OCI-LY7 (cell line): ENCODE measurements around the gene LACC1.

ENCODE experiments used
- CTCF ChIP-seq: fragments of 200-600 bp; sonication (generic); conservative IDR thresholded peaks from 2 replicates; pipeline ENCODE4 v1.5.1; 2014; ENCODE audit warnings: mild to moderate bottlenecking, antibody characterized with exemption, low read length, moderate library complexity, mixed read lengths
- EZH2phosphoT487 ChIP-seq: fragments of 200-600 bp; sonication (generic); IDR thresholded peaks from 2 replicates; pipeline ENCODE4 v1.6.1; 2018; ENCODE audit warnings: low read depth, borderline replicate concordance, mild to moderate bottlenecking, mixed run types, antibody characterized with exemption, low read length, moderate library complexity, mixed read lengths

DNA sequence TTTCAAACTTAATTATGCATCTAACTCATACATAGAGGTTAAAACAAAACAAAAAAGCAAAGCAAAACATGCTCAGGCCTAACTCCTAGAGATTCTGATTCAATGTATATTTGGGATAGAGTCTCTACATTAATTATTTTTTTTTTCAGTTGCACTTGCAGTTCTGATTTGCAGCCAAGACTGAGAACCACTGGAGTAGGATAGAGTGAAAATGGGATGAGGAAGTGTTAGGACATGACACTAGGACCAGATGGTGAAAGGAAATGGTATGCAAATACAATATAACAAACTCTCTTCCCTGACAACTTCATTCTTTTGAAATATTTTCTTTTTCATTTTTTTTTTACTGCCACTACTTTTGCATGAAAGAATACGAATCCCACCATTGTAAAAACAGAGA lies 1.9 kb upstream of the LACC1 start:
- TF ChIP-seq CTCF (no peak), EZH2phosphoT487 (no peak)
